Muscle of leg (tissue), 11 donors: ENCODE data around the gene TMEM14B. TPM values are rescaled to one million over a fixed set of nuclear protein-coding genes. Genes with fewer than 3 reads are reported as not detected.
A peak's percentile ranks its signal among the peaks of the same experiment; 100 is the strongest.

Experiments
- DNase-seq: peaks from one replicate; pipeline ENCODE4 v3.0.0; 2013
- H3K27ac ChIP-seq: one replicate; pipeline ENCODE4 v1.5.1; 2013; ENCODE audit warnings: mild to moderate bottlenecking, low read length, control low read depth
- H3K27me3 ChIP-seq: one replicate; pipeline ENCODE4 v1.6.1; 2013; ENCODE audit warnings: low read length; ENCODE audit not compliant: control insufficient read depth, insufficient read depth
- H3K36me3 ChIP-seq: one replicate; pipeline ENCODE4 v1.6.1; 2013; ENCODE audit warnings: low read length; ENCODE audit not compliant: control insufficient read depth, insufficient read depth
- H3K4me1 ChIP-seq: one replicate; pipeline ENCODE4 v1.6.1; 2013; ENCODE audit warnings: low read length; ENCODE audit not compliant: control insufficient read depth, insufficient read depth
- H3K4me3 ChIP-seq: one replicate; pipeline ENCODE4 v1.5.1; 2013; ENCODE audit warnings: low read length, control low read depth
- H3K9me3 ChIP-seq: replicated peaks from 2 replicates; pipeline ENCODE4 v1.6.1; 2013; ENCODE audit warnings: low read depth, low read length; ENCODE audit not compliant: control insufficient read depth
- WGBS: methylation state at CpG from one replicate; pipeline ENCODE4 v1.1.5; 2013; ENCODE audit warnings: missing lambda C conversion rate; ENCODE audit not compliant: insufficient coverage; 5-methylcytosine and 5-hydroxymethylcytosine counted together
- polyA plus RNA-seq, 8 donors: library from polyadenylated mRNA; unstranded; fragments of 120-200 nt; gene quantifications; one replicate each; pipeline versions ENCODE4 v1.2.1 to v1.2.3, GENCODE V29; 2013; ENCODE audit warnings: inconsistent platforms in 1 of 8, low replicate concordance in 1 of 8; ENCODE audit not compliant: insufficient read length in 8 of 8, insufficient read depth in 1 of 8
- total RNA-seq: library from RNA; stranded (reverse); fragments of 120-200 nt; gene quantifications from one replicate; pipeline ENCODE4 v1.2.4, GENCODE V29; 2013

TMEM14B gene
- total and polyA plus RNA-seq, 9 donors: 61.4 to 74.1 (median 69.3) TPM

DNA sequence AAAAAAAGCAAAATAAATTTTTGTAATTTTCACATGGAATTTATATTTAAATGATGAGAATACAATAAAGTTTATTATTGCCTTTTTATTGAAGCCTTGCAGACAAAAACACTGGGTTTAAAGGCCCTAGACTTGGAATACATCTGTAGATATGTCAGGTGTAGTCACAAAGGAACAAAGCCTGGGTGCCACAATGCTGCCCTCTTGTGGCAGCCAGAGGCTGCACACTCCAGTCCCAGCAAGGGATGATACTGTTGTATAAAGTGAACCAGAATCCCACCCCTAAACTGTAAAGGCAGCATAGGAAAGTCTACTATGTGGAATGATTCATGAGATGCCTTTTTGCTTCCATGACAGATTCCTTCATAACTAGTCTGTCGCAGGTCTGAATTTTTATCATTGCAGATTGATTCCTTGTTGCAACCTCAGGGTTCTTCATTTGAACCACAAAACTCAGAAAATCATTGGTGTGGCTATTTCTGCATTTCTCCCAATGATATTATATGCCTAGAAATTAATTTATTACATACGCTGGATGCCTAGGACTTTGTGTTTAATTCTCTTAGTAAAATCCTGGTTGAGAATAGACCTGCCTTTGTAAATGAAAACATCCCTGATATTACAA lies 53.7 kb downstream of the TMEM14B start:
- DNase-seq: peak; percentile 57
- Histone ChIP-seq H3K9me3 (no peaks in the 10 kb centered on the region), H3K27ac (no peak overlapping the region), H3K4me3 (no peak overlapping the region), H3K36me3 (no peaks in the 10 kb centered on the region), H3K27me3 (no peaks in the 10 kb centered on the region), H3K4me1 (no peaks in the 10 kb centered on the region)
- WGBS: no CpG with 5 or more reads among the region's 2 CpGs

Other genes with a start within 250 kb of the TMEM14B start
- gene GCNT2, start 226.5 kb upstream of the TMEM14B start, total RNA-seq: 1.9 TPM
- gene GCNT2, start 226.5 kb upstream of the TMEM14B start, polyA plus RNA-seq: 1 to 10 TPM; 1.8 to 3.8 (median 2.7) TPM
- gene C6orf52, start 53.2 kb upstream of the TMEM14B start, total RNA-seq: 2.7 TPM
- 1 to 10 TPM in 7 of 8 donors, under 1 TPM in 1; 0.64 to 2.5 (median 1.4) TPM for gene C6orf52, start 53.2 kb upstream of the TMEM14B start, polyA plus RNA-seq
- 19.7 TPM for gene PAK1IP1, start 52.8 kb upstream of the TMEM14B start, total RNA-seq
- gene PAK1IP1, start 52.8 kb upstream of the TMEM14B start, polyA plus RNA-seq: 10 to 100 TPM; 14.4 to 21.3 (median 17.5) TPM
- 97.0 TPM for gene TMEM14C, start 24.7 kb upstream of the TMEM14B start, total RNA-seq
- 100 to 1,000 TPM in 7 of 8 donors, 10 to 100 TPM in 1; 98.8 to 117 (median 106) TPM for gene TMEM14C, start 24.7 kb upstream of the TMEM14B start, polyA plus RNA-seq
- 0.04 TPM for gene MAK, start 90.7 kb downstream of the TMEM14B start, total RNA-seq
- gene MAK, start 90.7 kb downstream of the TMEM14B start, polyA plus RNA-seq: under 1 TPM; 0.23 to 0.65 (median 0.26) TPM
- not detected for gene GCM2, start 134.2 kb downstream of the TMEM14B start, total RNA-seq
- gene GCM2, start 134.2 kb downstream of the TMEM14B start, polyA plus RNA-seq: not detected
- gene SYCP2L, start 139.2 kb downstream of the TMEM14B start, total RNA-seq: 2.6 TPM
- gene SYCP2L, start 139.2 kb downstream of the TMEM14B start, polyA plus RNA-seq: 1 to 10 TPM in 6 of 8 donors, under 1 TPM in 2; 0.59 to 3.5 (median 2.0) TPM